GM12878 (cell line): ENCODE measurements around the gene EDNRA. TPM values are rescaled to one million over a fixed set of nuclear protein-coding genes. Genes with fewer than 3 reads are reported as not detected.

Experiments
- ATAC-seq: fragments of 200-7000 bp; cut with Tn5 transposase; 3 replicates; pipeline ENCODE4 v1.9.1; 2020; ENCODE audit warnings: mild to moderate bottlenecking, moderate library complexity
- BruUV-seq: library from RNA; stranded (reverse); fragments of 400-500 nt; replicated peaks from 2 replicates; lab custom pipeline; 2021; lab: Mats Ljungman, UMichigan
- CTCF ChIA-PET: fragments of 300-600 bp; sonication (Branson Sonifier 250); formaldehyde crosslinking; extraction: SDS; loops from one replicate; lab custom pipeline; 2021; ENCODE audit warnings: inconsistent platforms; lab: Yijun Ruan, JAX
- POLR2A ChIA-PET: fragments of 350-600 bp; formaldehyde crosslinking; extraction: SDS; loops from one replicate; lab custom pipeline; 2021; ENCODE audit warnings: inconsistent platforms; lab: Charles Lee
- RAD21 ChIA-PET: fragments of 300-600 bp; sonication (Branson Sonifier 250); formaldehyde crosslinking; loops from one replicate; lab custom pipeline; 2023; ENCODE audit warnings: antibody characterized with exemption; ENCODE audit not compliant: unreplicated experiment; lab: Charles Lee
- SMC1A ChIA-PET: fragments of 300-600 bp; sonication (Branson Sonifier 250); formaldehyde crosslinking; loops from one replicate; lab custom pipeline; 2023; ENCODE audit not compliant: unreplicated experiment, uncharacterized antibody; lab: Charles Lee
- DNase-seq: peaks from one replicate; pipeline ENCODE4 v3.0.0-alpha.2; 2011; ENCODE audit warnings: low read depth, low spot score
- FAIRE-seq: peaks from 3 replicates; lab custom pipeline; 2011; peaks lifted over from hg19 to GRCh38; lab: Jason Lieb, UNC
- H2AFZ ChIP-seq: 2 replicates; pipeline ENCODE4 v1.6.0; 2011; ENCODE audit warnings: low read depth, low read length, control low read depth; ENCODE audit not compliant: control insufficient read depth
- H3K27ac ChIP-seq: 2 replicates; pipeline ENCODE4 v1.5.1; 2011; ENCODE audit warnings: control low read depth; ENCODE audit not compliant: control insufficient read depth, insufficient read depth
- H3K27me3 ChIP-seq, 2 experiments: replicated peaks in 1 of 2; 2 replicates each; pipeline versions ENCODE4 v1.6.0 to v1.6.1; 2011; ENCODE audit warnings: low read length in 1 of 2; ENCODE audit not compliant: control insufficient read depth in 2 of 2, insufficient read depth in 2 of 2
- H3K36me3 ChIP-seq, 2 experiments: 2 replicates each; pipeline ENCODE4 v1.5.1; 2011; ENCODE audit warnings: low read length in 1 of 2; ENCODE audit not compliant: control insufficient read depth in 2 of 2, insufficient read depth in 2 of 2
- H3K4me1 ChIP-seq: 2 replicates; pipeline ENCODE4 v1.6.1; 2011; ENCODE audit warnings: mild to moderate bottlenecking, low read length, moderate library complexity, mixed read lengths; ENCODE audit not compliant: control insufficient read depth, insufficient read depth
- H3K4me2 ChIP-seq: 2 replicates; pipeline ENCODE4 v1.6.0; 2011; ENCODE audit warnings: control low read depth; ENCODE audit not compliant: control insufficient read depth, insufficient read depth
- H3K4me3 ChIP-seq: fragments of 200-600 bp; sonication (generic); 2 replicates; pipeline ENCODE4 v1.5.1; 2016
- H3K79me2 ChIP-seq: 2 replicates; pipeline ENCODE4 v1.6.0; 2011; ENCODE audit warnings: low read length; ENCODE audit not compliant: control insufficient read depth, insufficient read depth
- H3K9ac ChIP-seq: 2 replicates; pipeline ENCODE4 v1.8.0; 2011; ENCODE audit warnings: low read length, control low read depth, mixed read lengths; ENCODE audit not compliant: control insufficient read depth, insufficient read depth
- H3K9me3 ChIP-seq: replicated peaks from 3 replicates; pipeline ENCODE4 v1.5.1; 2011; ENCODE audit warnings: mild to moderate bottlenecking, low read length; ENCODE audit not compliant: control insufficient read depth, insufficient read depth
- H4K20me1 ChIP-seq: 2 replicates; pipeline ENCODE4 v1.6.0; 2011; ENCODE audit not compliant: control insufficient read depth, insufficient read depth
- IKZF1 ChIP-seq: fragments of 450-650 bp; conservative IDR thresholded peaks from 2 replicates; pipeline ENCODE4 v1.6.1; 2017; ENCODE audit warnings: antibody characterized with exemption, mild to moderate bottlenecking
- JUNB ChIP-seq: IDR thresholded peaks from 2 replicates; pipeline ENCODE4 v1.6.1; 2016; ENCODE audit warnings: antibody characterized with exemption, mild to moderate bottlenecking
- POU2F2 ChIP-seq: IDR thresholded peaks from 3 replicates; pipeline ENCODE4 v1.6.1; 2011; ENCODE audit warnings: low read depth, mild to moderate bottlenecking, low read length, borderline replicate concordance
- WGBS: methylation state at CpG from one replicate; pipeline ENCODE4 v1.1.6; 2016; ENCODE audit warnings: low lambda C conversion rate; ENCODE audit not compliant: insufficient replicate concordance, insufficient coverage; ENCODE audit errors: missing lambda C conversion rate; 5-methylcytosine and 5-hydroxymethylcytosine counted together
- in situ Hi-C: fragments of 300-500 bp; cut with MboI; formaldehyde crosslinking; loops from 9 replicates; pipeline ENCODE4 v1.14.3; 2018; ENCODE audit warnings: mixed read lengths
- intact Hi-C: fragments of 100-400 bp; cut with micrococcal nuclease; formaldehyde crosslinking; loops from one replicate; pipeline ENCODE4 v1.14.2; 2022; ENCODE audit not compliant: unreplicated experiment
- polyA plus RNA-seq, 11 experiments: library from polyadenylated mRNA; depleted of rRNA in 4 of 11; unstranded in 6 of 11; stranded (reverse) in 5 of 11; fragments of >200 nt; fragmentation: Nextera tagmentation in 4 of 11; fragmentation: Illumina TruSeq in 1 of 11; extraction: Ambion mirVana in 4 of 11; extraction: Trizol in 1 of 11; gene quantifications; 1 replicate in 1 of 11; 2 replicates in 10 of 11; pipeline versions ENCODE4 v1.2.1 to v1.2.3, GENCODE V29; 2011 to 2016; ENCODE audit warnings: inconsistent platforms in 2 of 11, missing spikeins in 2 of 11, low read depth in 1 of 11
- total RNA-seq, 4 experiments: library from RNA; depleted of rRNA in 3 of 4; stranded (reverse); fragments of >200 nt in 3 of 4; fragmentation: Illumina TruSeq in 1 of 4; extraction: Trizol in 1 of 4; gene quantifications; 2 replicates each; pipeline versions ENCODE4 v1.2.1 to v1.2.3, GENCODE V29; 2013 to 2021

EDNRA gene
- total and polyA plus RNA-seq, 10 of the 15 experiments (the other 5 are each of a cell fraction or from before 2014, with no cell fraction given), result 0.01 to 0.32 (median 0.13) TPM

DNA sequence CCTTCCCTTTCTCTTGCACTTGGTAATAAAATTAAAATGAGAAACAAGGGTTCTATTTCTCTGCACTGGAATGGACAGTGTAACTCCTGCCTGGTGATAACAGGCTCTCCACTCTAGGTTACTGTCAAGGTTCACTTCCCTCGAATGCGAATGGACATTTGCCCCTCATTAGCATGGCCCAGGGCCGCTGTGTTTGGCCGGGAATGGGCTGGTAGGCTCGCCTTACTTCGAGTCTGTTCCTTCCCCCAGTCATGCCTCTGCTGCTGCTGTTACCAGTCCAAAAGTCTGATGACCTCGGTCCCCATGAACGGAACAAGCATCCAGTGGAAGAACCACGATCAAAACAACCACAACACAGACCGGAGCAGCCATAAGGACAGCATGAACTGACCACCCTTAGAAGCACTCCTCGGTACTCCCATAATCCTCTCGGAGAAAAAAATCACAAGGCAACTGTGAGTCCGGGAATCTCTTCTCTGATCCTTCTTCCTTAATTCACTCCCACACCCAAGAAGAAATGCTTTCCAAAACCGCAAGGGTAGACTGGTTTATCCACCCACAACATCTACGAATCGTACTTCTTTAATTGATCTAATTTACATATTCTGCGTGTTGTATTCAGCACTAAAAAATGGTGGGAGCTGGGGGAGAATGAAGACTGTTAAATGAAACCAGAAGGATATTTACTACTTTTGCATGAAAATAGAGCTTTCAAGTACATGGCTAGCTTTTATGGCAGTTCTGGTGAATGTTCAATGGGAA lies 61.5 kb downstream of the EDNRA start:
- no peak overlapping the region for H2AFZ ChIP-seq
- BruUV-seq, result no TSS peak
- FAIRE-seq, result no peak
- H3K27me3 ChIP-seq, result no peaks in the 10 kb centered on the region
- no peak overlapping the region for H3K27ac ChIP-seq
- H3K4me1 ChIP-seq, result no peaks in the 10 kb centered on the region
- no peaks in the 10 kb centered on the region for H3K36me3 ChIP-seq
- no peaks in the 10 kb centered on the region for H3K9me3 ChIP-seq
- no peak overlapping the region for H3K9ac ChIP-seq
- no peaks in the 10 kb centered on the region for H4K20me1 ChIP-seq
- TF ChIP-seq JUNB (no peak), POU2F2 (no peak)
- TF ChIP-seq, all 136 proteins: peak for 0
- RAD21 ChIA-PET, result no interaction called here
- Histone ChIP-seq H3K79me2 (no peaks in the 10 kb centered on the region), H3K4me3 (no peak overlapping the region), H3K4me2 (no peak overlapping the region)
- ATAC-seq, result no peak; the same call in 2 of the 3 replicates
- WGBS, result 59% methylated on average over 17 of the region's 17 CpGs
- in situ Hi-C loops, result no loop called here
- SMC1A ChIA-PET, result interaction anchor here (1.0 kb wide), 1 partner anchor 23 kb away, joined by 3 read pairs; no protein-coding TSS in a partner anchor
- POLR2A ChIA-PET, result no interaction called here
- CTCF ChIA-PET, result interaction anchor here (0.7 to 4.3 kb wide), 2 partner anchors 23 to 39 kb away, joined by 3 to 15 read pairs; no protein-coding TSS in a partner anchor
- intact Hi-C loops, result no loop called here
- DNase-seq, result no peak

DNA sequence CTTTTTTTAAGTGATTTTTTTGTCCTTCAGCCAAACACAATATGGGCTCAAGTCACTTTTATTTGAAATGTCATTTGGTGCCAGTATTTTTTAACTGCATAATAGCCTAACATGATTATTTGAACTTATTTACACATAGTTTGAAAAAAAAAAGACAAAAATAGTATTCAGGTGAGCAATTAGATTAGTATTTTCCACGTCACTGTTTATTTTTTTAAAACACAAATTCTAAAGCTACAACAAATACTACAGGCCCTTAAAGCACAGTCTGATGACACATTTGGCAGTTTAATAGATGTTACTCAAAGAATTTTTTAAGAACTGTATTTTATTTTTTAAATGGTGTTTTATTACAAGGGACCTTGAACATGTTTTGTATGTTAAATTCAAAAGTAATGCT lies 62.1 kb downstream of the EDNRA start:
- 43% methylated on average over 1 of the region's 1 CpG for WGBS
- RAD21 ChIA-PET, result no interaction called here
- POLR2A ChIA-PET, result no interaction called here
- Histone ChIP-seq H4K20me1 (no peaks in the 10 kb centered on the region), H3K79me2 (no peaks in the 10 kb centered on the region), H3K9ac (no peak overlapping the region), H3K9me3 (no peaks in the 10 kb centered on the region), H2AFZ (no peak overlapping the region), H3K27me3 (no peaks in the 10 kb centered on the region), H3K27ac (no peak overlapping the region), H3K4me3 (no peak overlapping the region)
- BruUV-seq, result no TSS peak
- no peak for ATAC-seq
- TF ChIP-seq IKZF1, result no peak
- TF ChIP-seq, all 136 proteins: peak for 0
- Histone ChIP-seq H3K36me3 (no peaks in the 10 kb centered on the region), H3K4me1 (peaks cover 5% of the 10 kb centered on the region; the same call in 1 of the 2 replicates), H3K4me2 (no peak overlapping the region)
- CTCF ChIA-PET, result interaction anchor here (0.7 kb wide), 1 partner anchor 38 kb away, joined by 3 read pairs; no protein-coding TSS in a partner anchor
- intact Hi-C loops (no loop called here), in situ Hi-C loops (no loop called here)
- SMC1A ChIA-PET, result interaction anchor here (0.5 to 1.0 kb wide), 2 partner anchors 23 to 958 kb away, joined by 3 read pairs; no protein-coding TSS in a partner anchor
- DNase-seq (no peak), FAIRE-seq (no peak)
